ENCODE results near the gene SLC35F6.

Gene SLC35F6

GRCh38 chr2:26818255-26818654 lies 54.2 kb downstream of the SLC35F6 start:
- TF ChIP-seq, protein P1, sequence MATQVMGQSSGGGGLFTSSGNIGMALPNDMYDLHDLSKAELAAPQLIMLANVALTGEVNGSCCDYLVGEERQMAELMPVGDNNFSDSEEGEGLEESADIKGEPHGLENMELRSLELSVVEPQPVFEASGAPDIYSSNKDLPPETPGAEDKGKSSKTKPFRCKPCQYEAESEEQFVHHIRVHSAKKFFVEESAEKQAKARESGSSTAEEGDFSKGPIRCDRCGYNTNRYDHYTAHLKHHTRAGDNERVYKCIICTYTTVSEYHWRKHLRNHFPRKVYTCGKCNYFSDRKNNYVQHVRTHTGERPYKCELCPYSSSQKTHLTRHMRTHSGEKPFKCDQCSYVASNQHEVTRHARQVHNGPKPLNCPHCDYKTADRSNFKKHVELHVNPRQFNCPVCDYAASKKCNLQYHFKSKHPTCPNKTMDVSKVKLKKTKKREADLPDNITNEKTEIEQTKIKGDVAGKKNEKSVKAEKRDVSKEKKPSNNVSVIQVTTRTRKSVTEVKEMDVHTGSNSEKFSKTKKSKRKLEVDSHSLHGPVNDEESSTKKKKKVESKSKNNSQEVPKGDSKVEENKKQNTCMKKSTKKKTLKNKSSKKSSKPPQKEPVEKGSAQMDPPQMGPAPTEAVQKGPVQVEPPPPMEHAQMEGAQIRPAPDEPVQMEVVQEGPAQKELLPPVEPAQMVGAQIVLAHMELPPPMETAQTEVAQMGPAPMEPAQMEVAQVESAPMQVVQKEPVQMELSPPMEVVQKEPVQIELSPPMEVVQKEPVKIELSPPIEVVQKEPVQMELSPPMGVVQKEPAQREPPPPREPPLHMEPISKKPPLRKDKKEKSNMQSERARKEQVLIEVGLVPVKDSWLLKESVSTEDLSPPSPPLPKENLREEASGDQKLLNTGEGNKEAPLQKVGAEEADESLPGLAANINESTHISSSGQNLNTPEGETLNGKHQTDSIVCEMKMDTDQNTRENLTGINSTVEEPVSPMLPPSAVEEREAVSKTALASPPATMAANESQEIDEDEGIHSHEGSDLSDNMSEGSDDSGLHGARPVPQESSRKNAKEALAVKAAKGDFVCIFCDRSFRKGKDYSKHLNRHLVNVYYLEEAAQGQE (IDR thresholded peaks at IDR 0.05; ENCODE audit: insufficient read depth in 1 of 2, low read depth in 2 of 2, low read length in 2 of 2): no peak
- no peak for TF ChIP-seq TAF1 (IDR thresholded peaks at IDR 0.05; ENCODE audit: borderline replicate concordance, insufficient read depth, low read length)
- TF ChIP-seq POLR2AphosphoS5 (IDR thresholded peaks at IDR 0.05; ENCODE audit: low read depth, low read length): no peak
- no peak for TF ChIP-seq FOXP2 (optimal IDR thresholded peaks at IDR 0.05; ENCODE audit: borderline replicate concordance, extremely low read depth, extremely low read length, insufficient read depth)
- TF ChIP-seq SIN3A (IDR thresholded peaks at IDR 0.05; ENCODE audit: borderline replicate concordance, insufficient read depth, low read length): no peak

DNA sequence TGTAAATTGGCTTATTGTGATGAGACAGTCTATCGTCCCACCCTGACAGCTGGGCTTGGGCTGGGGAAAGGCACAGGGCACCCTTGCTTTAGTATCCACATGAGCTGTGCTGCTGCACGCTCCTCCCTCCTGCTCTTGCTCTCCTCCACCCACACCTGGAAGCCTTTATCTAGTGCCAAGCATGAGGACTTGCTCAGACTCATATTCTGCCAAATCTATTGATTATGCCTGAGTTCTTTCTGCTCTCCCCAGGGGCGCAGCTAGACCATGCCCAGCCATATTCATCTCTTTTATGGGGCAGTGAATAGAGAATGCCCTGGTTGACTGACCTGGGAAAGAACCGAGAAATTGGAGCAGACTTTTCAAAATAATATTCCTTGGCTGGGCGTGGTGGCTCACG lies 54.9 kb downstream of the SLC35F6 start:
- no peak for TF ChIP-seq TAF1 (IDR thresholded peaks at IDR 0.05; ENCODE audit: borderline replicate concordance, insufficient read depth, low read length)
- TF ChIP-seq, protein P1 (IDR thresholded peaks at IDR 0.05; ENCODE audit: insufficient read depth in 1 of 2, low read depth in 2 of 2, low read length in 2 of 2): no peak
- TF ChIP-seq POLR2AphosphoS5 (IDR thresholded peaks at IDR 0.05; ENCODE audit: low read depth, low read length): no peak
- no peak for TF ChIP-seq SIN3A (IDR thresholded peaks at IDR 0.05; ENCODE audit: borderline replicate concordance, insufficient read depth, low read length)
- no peak for TF ChIP-seq FOXP2 (optimal IDR thresholded peaks at IDR 0.05; ENCODE audit: borderline replicate concordance, extremely low read depth, extremely low read length, insufficient read depth)

DNA sequence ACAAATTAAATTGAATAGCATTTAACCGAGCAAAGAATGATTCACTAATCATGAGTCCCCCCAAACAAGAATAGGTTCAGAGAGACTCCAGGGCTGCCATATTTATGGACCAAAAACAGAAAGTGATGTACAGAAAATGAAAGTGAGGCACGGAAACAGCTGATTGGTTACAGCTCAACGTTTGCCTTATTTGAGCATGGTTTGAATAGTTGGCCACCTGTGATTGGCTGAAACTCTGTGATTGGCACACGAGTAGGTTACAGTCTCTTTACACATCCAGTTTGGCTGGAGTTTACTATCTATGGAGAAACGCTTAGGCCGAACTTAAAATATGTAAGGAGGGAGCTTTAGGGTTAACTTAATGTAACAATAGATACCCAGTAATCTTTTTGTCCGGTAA lies 56.8 kb downstream of the SLC35F6 start:
- TF ChIP-seq, protein P1 (IDR thresholded peaks at IDR 0.05; ENCODE audit: insufficient read depth in 1 of 2, low read depth in 2 of 2, low read length in 2 of 2): no peak
- TF ChIP-seq SIN3A (IDR thresholded peaks at IDR 0.05; ENCODE audit: borderline replicate concordance, insufficient read depth, low read length) (no peak), FOXP2 (optimal IDR thresholded peaks at IDR 0.05; ENCODE audit: borderline replicate concordance, extremely low read depth, extremely low read length, insufficient read depth) (no peak), POLR2AphosphoS5 (IDR thresholded peaks at IDR 0.05; ENCODE audit: low read depth, low read length) (no peak), TAF1 (IDR thresholded peaks at IDR 0.05; ENCODE audit: borderline replicate concordance, insufficient read depth, low read length) (no peak)

- TF ChIP-seq POLR2AphosphoS5 (IDR thresholded peaks at IDR 0.05; ENCODE audit: low read depth, low read length): no peak
- no peak for TF ChIP-seq SIN3A (IDR thresholded peaks at IDR 0.05; ENCODE audit: borderline replicate concordance, insufficient read depth, low read length)
- TF ChIP-seq, protein P1 (IDR thresholded peaks at IDR 0.05; ENCODE audit: insufficient read depth in 1 of 2, low read depth in 2 of 2, low read length in 2 of 2): no peak
- no peak for TF ChIP-seq TAF1 (IDR thresholded peaks at IDR 0.05; ENCODE audit: borderline replicate concordance, insufficient read depth, low read length)
- TF ChIP-seq FOXP2 (optimal IDR thresholded peaks at IDR 0.05; ENCODE audit: borderline replicate concordance, extremely low read depth, extremely low read length, insufficient read depth): no peak
These were observed 58.8 kb downstream of the SLC35F6 start for GRCh38 chr2:26822877-26823276.

Data from PFSK-1 (cell line).